Activated CD4-positive, alpha-beta T cell treated with anti-CD3 and anti-CD28 coated beads, Interleukin-2, amount 10 ng/mL, durations not matched to agents 7 days and 5 days (primary cell): Measurements from ENCODE around the gene PSMD11. TPM values are rescaled to one million over a fixed set of nuclear protein-coding genes. Genes with fewer than 3 reads are reported as not detected.

ENCODE experiments used
- CTCF ChIA-PET: fragments of 350-600 bp; sonication (Branson Sonifier 250); formaldehyde crosslinking; loops from one replicate; lab custom pipeline; 2021; ENCODE audit warnings: antibody characterized with exemption; lab: Charles Lee
- POLR2A ChIA-PET: fragments of 350-600 bp; sonication (Branson Sonifier 250); formaldehyde crosslinking; loops from one replicate; lab custom pipeline; 2021; ENCODE audit warnings: antibody characterized with exemption; lab: Charles Lee
- DNase-seq: peaks from one replicate; pipeline ENCODE4 v3.0.0-alpha.2; 2020
- H3K27ac Mint-ChIP-seq: one replicate; pipeline ENCODE4 v1.8.0; 2021; ENCODE audit warnings: mild to moderate bottlenecking, moderate library complexity, mixed read lengths
- H3K27me3 Mint-ChIP-seq: one replicate; pipeline ENCODE4 v1.8.0; 2021; ENCODE audit warnings: mixed read lengths
- H3K36me3 Mint-ChIP-seq: one replicate; pipeline ENCODE4 v1.8.0; 2021; ENCODE audit warnings: low read depth, mixed read lengths
- H3K4me1 Mint-ChIP-seq: one replicate; pipeline ENCODE4 v1.8.0; 2021; ENCODE audit warnings: mixed read lengths
- H3K4me3 Mint-ChIP-seq: one replicate; pipeline ENCODE4 v1.8.0; 2021; ENCODE audit warnings: mild to moderate bottlenecking, moderate library complexity, mixed read lengths
- H3K9me3 Mint-ChIP-seq: one replicate; pipeline ENCODE4 v1.8.0; 2021; ENCODE audit warnings: mixed read lengths
- total RNA-seq, 2 experiments: library from RNA; stranded (reverse); gene quantifications; one replicate each; pipeline ENCODE4 v1.2.3, GENCODE V29; 2021

PSMD11 gene
- total RNA-seq, 2 experiments from 2014 or later = 78.8 to 90.7 TPM

DNA sequence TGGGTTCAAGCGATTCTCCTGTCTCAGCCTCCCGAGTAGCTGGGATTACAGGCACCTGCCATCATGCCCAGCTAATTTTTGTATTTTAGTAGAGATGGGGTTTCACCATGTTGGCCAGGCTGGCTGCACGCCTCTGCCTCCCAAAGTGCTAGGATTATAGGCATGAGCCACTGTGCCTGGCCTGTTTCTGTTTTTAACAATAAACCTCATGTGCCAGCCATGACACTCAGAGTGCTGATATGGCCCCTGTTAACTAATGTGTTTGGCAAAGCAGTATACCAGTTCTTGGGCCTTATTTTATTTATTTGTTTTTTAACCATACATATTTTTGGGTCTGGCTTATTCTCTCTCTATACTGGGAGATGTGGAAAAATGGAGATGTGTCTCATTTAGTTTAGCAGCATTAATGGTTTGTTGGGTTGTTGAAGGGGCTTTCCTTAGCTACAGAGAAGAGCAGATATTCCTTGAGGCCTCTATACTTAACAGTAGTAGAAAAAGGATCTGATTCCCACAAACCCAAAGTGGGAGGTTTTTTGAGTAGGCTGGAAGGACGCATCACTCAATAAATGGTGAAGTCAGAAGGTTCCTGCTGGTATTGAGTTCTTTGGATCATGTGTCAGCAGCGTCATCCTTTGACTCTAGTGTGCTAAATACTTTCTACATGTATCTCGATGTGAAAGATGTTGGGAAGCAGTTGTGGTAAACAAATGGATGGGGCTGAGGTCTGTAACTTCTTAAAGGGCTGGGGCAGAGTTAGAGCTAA, 26.3 kb downstream of the PSMD11 start:
- no peak for DNase-seq
- no peaks in the 10 kb centered on the region for H3K9me3 Mint-ChIP-seq
- no peaks in the 10 kb centered on the region for H3K27me3 Mint-ChIP-seq
- no peak overlapping the region for H3K27ac Mint-ChIP-seq
- CTCF ChIA-PET = interaction anchor here (0.7 to 1.5 kb wide), 4 partner anchors 9 to 18 kb away, joined by 3 to 4 read pairs (median 4); no protein-coding TSS in a partner anchor
- peaks cover 62% of the 10 kb centered on the region for H3K36me3 Mint-ChIP-seq
- H3K4me1 Mint-ChIP-seq = no peaks in the 10 kb centered on the region
- no peak overlapping the region for H3K4me3 Mint-ChIP-seq
- POLR2A ChIA-PET = no interaction called here

GRCh38 chr17:32471652-32472051, 27.3 kb downstream of the PSMD11 start:
- Mint-ChIP-seq H3K27me3 (no peaks in the 10 kb centered on the region), H3K4me3 (no peak overlapping the region), H3K27ac (no peak overlapping the region), H3K36me3 (peaks cover 54% of the 10 kb centered on the region), H3K4me1 (no peaks in the 10 kb centered on the region), H3K9me3 (no peaks in the 10 kb centered on the region)
- ChIA-PET POLR2A (no interaction called here), CTCF (interaction anchor here (1.3 to 1.5 kb wide), 2 partner anchors 12 to 28 kb away, joined by 4 read pairs; partner anchors contain the start of gene PSMD11)
- no peak for DNase-seq

- H3K4me1 Mint-ChIP-seq = no peaks in the 10 kb centered on the region
- H3K9me3 Mint-ChIP-seq = no peaks in the 10 kb centered on the region
- DNase-seq = no peak
- CTCF ChIA-PET = interaction anchor here (2.1 kb wide), 1 partner anchor 12 kb away, joined by 16 read pairs; no protein-coding TSS in a partner anchor
- no peak overlapping the region for H3K4me3 Mint-ChIP-seq
- no peaks in the 10 kb centered on the region for H3K27me3 Mint-ChIP-seq
- POLR2A ChIA-PET = no interaction called here
- no peak overlapping the region for H3K27ac Mint-ChIP-seq
- peaks cover 53% of the 10 kb centered on the region for H3K36me3 Mint-ChIP-seq
Measured at GRCh38 chr17:32475258-32475657, 30.9 kb downstream of the PSMD11 start.

DNA sequence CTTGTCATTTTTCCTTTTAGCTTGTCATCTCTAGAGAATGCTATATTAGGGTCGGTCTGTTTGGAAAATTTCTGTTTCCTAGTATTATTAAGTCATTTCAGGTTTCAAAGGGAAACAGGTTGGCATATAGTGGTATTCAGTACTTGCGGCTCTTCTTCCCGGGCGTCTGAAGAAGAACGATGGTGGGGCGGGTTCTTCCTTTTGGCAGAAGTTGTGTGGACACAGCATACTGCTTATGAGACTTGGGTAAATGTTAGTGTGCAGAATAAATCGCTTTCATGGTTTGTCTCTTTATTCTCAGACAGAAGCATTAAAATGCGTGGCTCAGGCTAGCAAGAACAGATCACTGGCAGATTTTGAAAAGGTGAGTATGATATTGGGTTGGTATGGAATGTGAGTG, 32.9 kb downstream of the PSMD11 start:
- H3K27ac Mint-ChIP-seq = no peak overlapping the region
- POLR2A ChIA-PET = interaction anchor here (0.7 kb wide), 1 partner anchor 14 kb away, joined by 3 read pairs; no protein-coding TSS in a partner anchor
- H3K4me1 Mint-ChIP-seq = no peaks in the 10 kb centered on the region

DNA sequence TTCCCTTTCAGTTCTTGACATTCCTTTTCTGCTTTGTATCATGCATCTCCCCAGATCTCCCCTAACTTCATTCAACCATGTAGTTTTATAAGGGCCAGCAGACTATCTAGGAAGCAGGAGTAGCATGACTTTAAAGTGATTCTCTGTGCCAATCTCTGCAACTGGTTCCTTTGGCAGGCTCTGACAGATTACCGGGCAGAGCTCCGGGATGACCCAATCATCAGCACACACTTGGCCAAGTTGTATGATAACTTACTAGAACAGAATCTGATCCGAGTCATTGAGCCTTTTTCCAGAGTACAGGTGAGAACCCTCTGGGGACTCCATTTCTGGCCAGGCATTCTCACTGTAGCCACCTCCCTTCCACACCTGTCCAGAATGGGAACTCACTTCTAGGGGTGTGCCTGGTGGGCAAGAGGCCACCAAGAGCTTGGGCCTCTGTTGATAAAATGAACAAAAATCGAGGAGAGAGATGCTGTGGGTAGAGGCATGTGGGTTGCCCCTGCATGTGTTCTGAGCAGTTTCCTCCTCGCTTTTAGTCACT, 34.8 kb downstream of the PSMD11 start:
- Mint-ChIP-seq H3K4me1 (peaks cover 2% of the 10 kb centered on the region), H3K4me3 (no peak overlapping the region), H3K36me3 (peaks cover 49% of the 10 kb centered on the region), H3K27me3 (no peaks in the 10 kb centered on the region), H3K27ac (no peak overlapping the region), H3K9me3 (no peaks in the 10 kb centered on the region)
- no peak for DNase-seq
- ChIA-PET CTCF (interaction anchor here (1.3 kb wide), 1 partner anchor 45 kb away, joined by 3 read pairs; no protein-coding TSS in a partner anchor), POLR2A (no interaction called here)

More for the DNA sequence above, 32.9 kb downstream of the PSMD11 start:
- Mint-ChIP-seq H3K27me3 (no peaks in the 10 kb centered on the region), H3K9me3 (no peaks in the 10 kb centered on the region), H3K4me3 (no peak overlapping the region), H3K36me3 (peaks cover 55% of the 10 kb centered on the region)
- CTCF ChIA-PET = interaction anchor here (0.8 to 2.1 kb wide), 3 partner anchors 14 to 52 kb away, joined by 3 to 16 read pairs (median 4); partner anchors contain the start of gene PSMD11
- DNase-seq = no peak

GRCh38 chr17:32481193-32481592, 36.9 kb downstream of the PSMD11 start:
- peaks cover 36% of the 10 kb centered on the region for H3K36me3 Mint-ChIP-seq
- CTCF ChIA-PET = interaction anchor here (1.1 kb wide), 1 partner anchor 37 kb away, joined by 4 read pairs; the partner anchor contains the start of gene PSMD11
- POLR2A ChIA-PET = no interaction called here
- H3K27ac Mint-ChIP-seq = no peak overlapping the region
- no peaks in the 10 kb centered on the region for H3K27me3 Mint-ChIP-seq
- no peak overlapping the region for H3K4me3 Mint-ChIP-seq
- H3K4me1 Mint-ChIP-seq = peaks cover 9% of the 10 kb centered on the region
- no peaks in the 10 kb centered on the region for H3K9me3 Mint-ChIP-seq
- no peak for DNase-seq

- Mint-ChIP-seq H3K27ac (peak overlapping the region; percentile 50), H3K9me3 (no peaks in the 10 kb centered on the region), H3K27me3 (no peaks in the 10 kb centered on the region), H3K4me3 (no peak overlapping the region), H3K36me3 (peaks cover 31% of the 10 kb centered on the region), H3K4me1 (peaks cover 12% of the 10 kb centered on the region)
- ChIA-PET POLR2A (interaction anchor here (0.6 kb wide), 1 partner anchor 25 kb away, joined by 3 read pairs; no protein-coding TSS in a partner anchor), CTCF (interaction anchor here (2.4 to 2.6 kb wide), 2 partner anchors 9 to 16 kb away, joined by 7 read pairs; no protein-coding TSS in a partner anchor)
- no peak for DNase-seq
Measured at GRCh38 chr17:32482568-32483320, 38.4 kb downstream of the PSMD11 start.

- H3K4me1 Mint-ChIP-seq = peaks cover 19% of the 10 kb centered on the region
- peak; percentile 52 for DNase-seq
- H3K36me3 Mint-ChIP-seq = peaks cover 28% of the 10 kb centered on the region
- no peaks in the 10 kb centered on the region for H3K9me3 Mint-ChIP-seq
- H3K27ac Mint-ChIP-seq = peak overlapping the region; percentile 1
- no peak overlapping the region for H3K4me3 Mint-ChIP-seq
- POLR2A ChIA-PET = no interaction called here
- H3K27me3 Mint-ChIP-seq = no peaks in the 10 kb centered on the region
- CTCF ChIA-PET = interaction anchor here (0.7 to 4.3 kb wide), 12 partner anchors 10 to 394 kb away, joined by 3 to 22 read pairs (median 4); partner anchors contain the start of genes MYO1D and PSMD11
Measured at GRCh38 chr17:32483451-32484019, 39.2 kb downstream of the PSMD11 start.

GRCh38 chr17:32484041-32484461, 39.7 kb downstream of the PSMD11 start:
- Mint-ChIP-seq H3K27ac (no peak overlapping the region), H3K9me3 (no peaks in the 10 kb centered on the region), H3K4me1 (peaks cover 24% of the 10 kb centered on the region), H3K27me3 (no peaks in the 10 kb centered on the region), H3K4me3 (no peak overlapping the region), H3K36me3 (peaks cover 28% of the 10 kb centered on the region)
- CTCF ChIA-PET = interaction anchor here (0.7 to 4.3 kb wide), 12 partner anchors 10 to 393 kb away, joined by 3 to 22 read pairs (median 4); partner anchors contain the start of genes MYO1D and PSMD11
- DNase-seq = no peak
- POLR2A ChIA-PET = no interaction called here

DNA sequence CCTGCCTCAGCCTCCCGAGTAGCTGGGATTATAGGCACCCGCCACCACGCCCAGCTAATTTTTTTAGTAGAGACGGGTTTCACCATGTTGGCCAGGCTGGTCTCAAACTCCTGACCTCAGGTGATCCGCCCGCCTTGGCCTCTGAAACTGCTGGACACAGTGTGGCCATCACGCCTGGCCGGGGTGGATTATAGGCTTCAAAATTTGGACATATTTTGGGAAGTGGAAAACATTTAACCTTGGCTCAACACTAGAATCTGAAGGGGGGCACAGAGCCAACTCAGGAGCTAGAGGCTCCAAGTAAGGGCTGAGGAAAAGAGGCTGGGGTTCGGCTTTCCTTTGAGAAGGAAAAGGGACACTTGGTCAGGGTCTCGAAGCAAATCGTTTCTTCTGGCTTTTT, 40.3 kb downstream of the PSMD11 start:
- ChIA-PET CTCF (interaction anchor here (0.6 to 4.3 kb wide), 13 partner anchors 11 to 596 kb away, joined by 3 to 22 read pairs (median 4); partner anchors contain the start of gene PSMD11), POLR2A (no interaction called here)
- Mint-ChIP-seq H3K27me3 (no peaks in the 10 kb centered on the region), H3K9me3 (no peaks in the 10 kb centered on the region), H3K4me3 (no peak overlapping the region), H3K36me3 (peaks cover 32% of the 10 kb centered on the region), H3K27ac (no peak overlapping the region), H3K4me1 (peaks cover 30% of the 10 kb centered on the region)
- no peak for DNase-seq

DNA sequence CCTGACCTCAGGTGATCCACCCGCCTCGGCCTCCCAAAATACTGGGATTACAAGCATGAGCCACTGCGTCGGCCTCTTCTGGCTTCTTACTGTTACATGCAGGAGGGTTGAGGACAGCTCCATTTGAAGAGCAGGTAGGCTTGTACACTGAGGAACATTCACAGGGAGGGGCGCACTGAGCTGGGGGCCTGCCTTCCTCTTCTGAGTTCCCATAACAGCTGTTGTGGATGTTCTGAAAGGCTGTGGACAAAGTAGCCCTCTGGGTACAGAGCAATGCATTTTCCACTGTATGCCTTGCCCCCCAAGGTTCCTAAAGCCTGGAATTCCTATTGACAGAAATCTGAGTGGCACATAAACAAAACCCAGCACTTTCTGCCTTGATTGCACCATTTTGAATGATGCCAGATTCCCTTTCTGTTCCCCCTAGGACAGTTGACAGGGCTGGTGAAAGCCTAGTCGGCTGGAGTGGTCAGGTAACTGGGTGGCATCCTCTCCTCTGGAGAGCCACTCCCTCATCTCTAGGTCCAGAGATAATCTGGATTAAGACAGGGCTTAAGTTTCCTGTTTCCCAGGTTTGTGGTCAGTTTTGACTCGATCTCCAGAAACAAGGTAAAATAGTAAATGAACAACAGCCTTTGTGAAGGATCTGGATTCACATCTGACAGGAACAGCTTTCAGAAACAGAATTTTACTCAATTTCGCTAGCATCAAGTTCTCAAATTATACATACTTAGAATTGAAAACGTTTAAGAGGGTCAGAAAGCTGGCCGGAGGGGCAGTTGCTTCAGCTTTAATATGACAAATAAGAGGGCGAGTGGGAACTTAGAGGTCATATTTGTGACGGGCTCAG, 41.2 kb downstream of the PSMD11 start:
- Mint-ChIP-seq H3K36me3 (peaks cover 28% of the 10 kb centered on the region), H3K4me1 (peaks cover 37% of the 10 kb centered on the region), H3K9me3 (no peaks in the 10 kb centered on the region), H3K4me3 (peak overlapping the region; percentile 69), H3K27me3 (no peaks in the 10 kb centered on the region), H3K27ac (peak overlapping the region; percentile 81)
- DNase-seq = no peak
- ChIA-PET POLR2A (interaction anchor here (0.7 to 1.7 kb wide), 2 partner anchors 11 to 38 kb away, joined by 3 to 5 read pairs; no protein-coding TSS in a partner anchor), CTCF (interaction anchor here (0.6 to 4.3 kb wide), 9 partner anchors 11 to 596 kb away, joined by 3 to 22 read pairs (median 4); partner anchors contain the start of gene PSMD11)
